ENCODE measurements around the gene ATG2A. TPM values are rescaled to one million over a fixed set of nuclear protein-coding genes. Genes with fewer than 3 reads are reported as not detected.

ATG2A gene
- total RNA-seq, 1 donor from 2014 or later: 16.3 TPM

- Mint-ChIP-seq H3K4me1 (ENCODE audit: low read depth) (peaks cover 4% of the 10 kb centered on the region), H3K36me3 (ENCODE audit: low read depth) (peaks cover 1% of the 10 kb centered on the region), H3K9me3 (ENCODE audit: low read depth) (no peaks in the 10 kb centered on the region), H3K27ac (ENCODE audit: unreplicated experiment) (no peak overlapping the region), H3K27me3 (ENCODE audit: low read depth) (no peaks in the 10 kb centered on the region), H3K4me3 (ENCODE audit: unreplicated experiment) (no peak overlapping the region)
- no peak for TF ChIP-seq CTCF (IDR thresholded peaks at IDR 0.05)
- DNase-seq (ENCODE audit: low spot score): peak; percentile 77
These were observed 26.5 kb downstream of the ATG2A start for GRCh38 chr11:64890522-64890939.

DNA sequence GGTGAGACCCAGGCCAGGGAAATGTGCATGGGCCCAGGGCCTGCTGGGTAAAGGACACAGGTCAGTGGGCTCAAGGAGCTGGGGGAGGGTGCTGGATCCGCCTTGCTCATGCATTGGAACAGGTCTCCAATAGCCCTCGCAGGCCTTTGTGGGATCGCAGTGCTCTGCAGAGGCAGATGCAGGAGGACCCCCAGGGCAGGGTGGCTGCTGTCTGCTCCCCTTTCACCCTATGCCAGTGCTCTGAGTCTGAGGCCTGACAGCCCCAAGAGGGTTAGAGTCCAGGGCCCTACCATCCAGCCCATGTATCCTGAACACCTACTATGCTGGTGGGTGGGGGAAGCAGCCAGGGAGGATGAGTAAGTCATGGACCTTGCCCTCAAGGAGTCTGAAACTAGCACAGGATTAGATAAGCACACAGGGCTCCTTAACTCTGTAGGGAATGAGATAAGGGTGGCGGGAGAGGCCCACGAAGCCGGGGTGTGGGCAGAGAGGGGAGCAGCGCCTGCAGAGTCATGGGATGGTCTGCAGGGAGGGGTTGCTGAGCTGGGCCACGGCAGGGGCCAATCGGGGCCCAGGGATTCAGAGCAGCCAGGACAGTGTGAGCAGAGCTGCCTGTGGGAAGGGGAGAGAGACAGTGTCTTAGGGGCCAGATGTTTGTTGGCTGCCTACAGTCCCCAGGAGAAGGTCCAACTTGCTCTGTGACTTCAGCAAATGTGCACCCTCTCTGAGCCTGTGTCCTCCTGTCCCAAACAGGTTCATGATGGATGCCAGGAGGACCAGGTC lies 28.1 kb downstream of the ATG2A start:
- Mint-ChIP-seq H3K36me3 (ENCODE audit: low read depth) (no peaks in the 10 kb centered on the region), H3K27ac (ENCODE audit: unreplicated experiment) (no peak overlapping the region), H3K4me3 (ENCODE audit: unreplicated experiment) (no peak overlapping the region), H3K27me3 (ENCODE audit: low read depth) (no peaks in the 10 kb centered on the region), H3K4me1 (ENCODE audit: low read depth) (peaks cover 4% of the 10 kb centered on the region), H3K9me3 (ENCODE audit: low read depth) (no peaks in the 10 kb centered on the region)
- peak; percentile 83 for DNase-seq (ENCODE audit: low spot score)
- no peak for TF ChIP-seq CTCF (IDR thresholded peaks at IDR 0.05)

DNA sequence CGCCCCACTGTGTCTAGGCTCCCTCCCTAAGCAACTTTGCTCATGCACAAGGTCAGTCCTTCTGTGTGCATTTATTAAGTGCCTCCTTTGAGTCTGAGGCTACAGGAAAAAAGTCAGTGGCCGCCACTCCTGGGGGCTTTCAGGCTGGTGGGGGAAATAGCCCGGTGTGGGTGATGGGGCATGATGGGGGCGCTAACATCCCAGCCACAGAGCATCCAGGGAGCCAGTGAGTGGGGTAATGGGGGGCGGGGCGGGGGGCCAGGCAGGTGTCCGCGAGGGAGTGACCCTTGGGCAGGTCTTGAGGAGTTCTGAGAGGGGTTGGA lies 28.6 kb downstream of the ATG2A start:
- Mint-ChIP-seq H3K4me3 (ENCODE audit: unreplicated experiment) (peak overlapping the region; percentile 56), H3K27ac (ENCODE audit: unreplicated experiment) (no peak overlapping the region), H3K4me1 (ENCODE audit: low read depth) (peaks cover 4% of the 10 kb centered on the region), H3K36me3 (ENCODE audit: low read depth) (no peaks in the 10 kb centered on the region), H3K9me3 (ENCODE audit: low read depth) (no peaks in the 10 kb centered on the region), H3K27me3 (ENCODE audit: low read depth) (no peaks in the 10 kb centered on the region)
- DNase-seq (ENCODE audit: low spot score): no peak
- TF ChIP-seq CTCF (IDR thresholded peaks at IDR 0.05): no peak

DNA sequence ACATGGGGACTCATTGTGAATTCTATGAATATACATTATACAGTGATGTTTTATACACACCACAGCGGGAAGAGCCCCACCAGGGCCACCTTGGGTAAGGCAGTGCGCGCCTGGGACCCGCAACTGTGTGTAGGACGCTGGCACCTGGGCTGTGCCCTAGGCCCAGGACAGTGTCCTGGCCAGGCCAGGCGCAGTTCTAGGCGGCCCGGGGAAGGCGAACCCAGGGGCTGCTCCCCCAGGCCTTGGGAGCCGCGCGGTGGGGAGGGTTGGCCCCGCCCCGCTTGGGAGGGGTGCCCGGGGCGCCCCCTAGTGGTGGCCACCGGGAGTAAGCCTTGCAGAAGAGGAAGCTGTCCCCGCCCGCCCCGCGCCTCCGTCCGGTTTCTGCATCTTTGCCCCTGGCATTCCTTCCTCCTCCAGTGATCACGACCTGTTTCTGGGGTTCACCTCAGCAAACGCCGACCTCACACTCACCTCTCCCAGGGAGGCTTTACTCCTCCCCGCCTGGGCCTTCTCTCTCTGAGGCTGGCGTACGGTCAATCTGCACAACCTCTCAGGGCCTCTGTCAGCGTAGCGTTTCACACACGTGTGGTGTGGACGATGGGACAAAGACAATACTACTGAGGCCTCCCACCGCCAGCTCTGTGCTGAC lies 29.1 kb downstream of the ATG2A start:
- DNase-seq (ENCODE audit: low spot score): peak; percentile 88
- Mint-ChIP-seq H3K4me1 (ENCODE audit: low read depth) (peaks cover 4% of the 10 kb centered on the region), H3K27ac (ENCODE audit: unreplicated experiment) (no peak overlapping the region), H3K9me3 (ENCODE audit: low read depth) (no peaks in the 10 kb centered on the region), H3K36me3 (ENCODE audit: low read depth) (no peaks in the 10 kb centered on the region), H3K4me3 (ENCODE audit: unreplicated experiment) (peak overlapping the region; percentile 56), H3K27me3 (ENCODE audit: low read depth) (no peaks in the 10 kb centered on the region)
- TF ChIP-seq CTCF (IDR thresholded peaks at IDR 0.05): peak; percentile 99

GRCh38 chr11:64887234-64887756 lies 29.7 kb downstream of the ATG2A start:
- peaks cover 6% of the 10 kb centered on the region for H3K4me1 Mint-ChIP-seq (ENCODE audit: low read depth)
- H3K27ac Mint-ChIP-seq (ENCODE audit: unreplicated experiment): no peak overlapping the region
- no peaks in the 10 kb centered on the region for H3K9me3 Mint-ChIP-seq (ENCODE audit: low read depth)
- no peak for DNase-seq (ENCODE audit: low spot score)
- no peak overlapping the region for H3K4me3 Mint-ChIP-seq (ENCODE audit: unreplicated experiment)
- no peak for TF ChIP-seq CTCF (IDR thresholded peaks at IDR 0.05)
- H3K36me3 Mint-ChIP-seq (ENCODE audit: low read depth): no peaks in the 10 kb centered on the region
- H3K27me3 Mint-ChIP-seq (ENCODE audit: low read depth): no peaks in the 10 kb centered on the region

Measured in chondrocyte (in vitro differentiated cells).